GM10847 (cell line): ENCODE measurements around the gene CCR5AS.

Experiments
- POLR2A ChIP-seq: IDR thresholded peaks from 2 replicates; pipeline ENCODE4 v1.6.1; 2011; ENCODE audit not compliant: insufficient read length; ENCODE audit errors: extremely low read depth

Gene CCR5AS

DNA sequence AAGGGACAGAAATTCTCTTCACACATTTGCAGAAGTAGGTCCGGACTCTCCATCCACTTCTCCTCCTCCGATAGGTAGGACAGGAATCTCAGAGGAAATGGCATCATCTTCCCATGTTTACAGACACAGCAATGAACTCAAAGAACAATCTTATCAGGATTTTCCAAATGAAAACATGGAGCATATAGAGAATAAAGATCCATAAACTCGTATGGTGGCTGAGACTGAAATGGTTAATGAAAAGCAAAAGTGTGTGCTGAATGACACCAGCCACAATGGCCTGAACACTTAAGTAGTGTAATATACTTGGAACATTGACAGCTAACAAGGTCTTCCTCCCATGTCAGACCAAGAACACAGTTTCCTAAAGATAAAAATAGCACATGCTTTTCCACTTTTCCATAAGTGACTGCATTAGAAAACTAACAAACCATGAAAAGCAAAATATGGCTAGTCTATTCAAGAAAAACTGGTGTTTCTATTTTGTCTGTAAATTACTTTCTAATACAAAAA is 6.0 kb upstream of the CCR5AS start:
- TF ChIP-seq POLR2A: no peak

DNA sequence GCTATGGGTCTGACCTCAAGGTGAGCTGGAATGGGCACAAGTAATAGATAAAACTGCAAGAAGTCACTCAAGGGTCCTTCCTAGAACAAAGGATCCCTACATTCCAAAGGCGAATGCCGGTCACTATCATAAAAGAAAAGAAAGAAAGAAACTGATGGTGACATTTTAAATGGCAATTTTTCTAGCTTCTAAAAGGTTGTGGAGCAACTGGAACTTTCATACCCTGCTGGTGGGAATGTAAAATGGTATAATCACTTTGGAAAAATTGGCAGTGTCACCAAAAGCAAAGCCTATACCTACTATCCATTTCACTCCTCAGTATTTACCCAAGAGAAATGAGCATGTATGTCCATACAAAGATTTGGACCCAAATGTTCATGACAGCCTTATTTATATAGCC is 4.4 kb upstream of the CCR5AS start:
- no peak for TF ChIP-seq POLR2A

DNA sequence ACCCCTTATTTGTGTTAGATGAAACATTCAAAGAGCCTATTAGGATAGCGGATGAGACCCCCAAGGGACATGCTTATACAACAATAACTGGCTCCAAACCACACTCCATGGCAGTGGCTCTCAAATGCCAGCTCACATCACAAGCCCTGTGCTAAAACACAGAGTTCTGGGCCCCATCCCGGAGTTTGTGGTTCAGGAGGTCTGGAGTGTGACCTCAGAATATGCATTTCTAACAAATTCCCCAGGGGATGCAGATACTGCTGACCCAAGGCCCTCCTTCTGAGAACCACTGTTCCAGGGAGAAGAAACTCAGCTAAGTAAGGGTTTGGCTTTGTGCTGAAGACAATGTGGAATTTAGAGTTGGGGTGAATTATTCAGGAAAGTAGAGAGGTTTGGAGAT is 3.8 kb upstream of the CCR5AS start:
- TF ChIP-seq POLR2A: no peak

DNA sequence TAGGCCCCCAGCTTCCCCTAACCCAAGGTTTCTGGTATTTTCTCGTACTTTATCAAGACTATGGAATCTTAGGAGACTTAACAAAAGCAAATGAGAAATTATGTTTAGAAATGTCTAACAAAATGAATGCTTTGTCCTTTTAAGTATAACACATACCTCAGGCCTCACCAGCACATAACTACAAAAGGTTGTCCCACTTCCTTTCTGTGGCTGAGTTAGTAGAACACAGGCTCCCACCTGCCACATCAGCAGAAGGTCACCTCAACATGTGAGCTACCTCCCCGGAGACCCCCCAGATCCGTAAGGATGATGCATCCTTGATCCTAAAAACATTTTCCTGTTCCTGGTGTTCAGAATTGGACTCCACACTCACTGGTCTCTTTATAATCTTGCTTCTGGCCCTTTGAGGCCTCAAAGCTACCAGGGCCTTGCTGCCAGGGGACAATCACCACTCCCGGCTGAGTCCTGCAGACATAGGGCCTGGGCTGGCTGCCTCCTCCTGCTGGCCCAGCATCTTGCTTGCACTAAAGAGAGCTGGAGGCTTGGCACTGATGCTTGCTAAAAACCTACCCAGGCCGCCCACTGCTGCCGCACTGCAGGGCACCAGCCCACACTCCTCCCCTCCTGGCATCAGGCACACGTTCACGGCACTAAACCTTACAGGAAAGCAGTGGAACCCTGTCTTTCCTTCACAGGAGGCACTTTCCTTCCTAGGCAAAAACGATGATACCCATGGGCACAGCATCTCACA is 3.0 kb upstream of the CCR5AS start:
- TF ChIP-seq POLR2A: no peak

DNA sequence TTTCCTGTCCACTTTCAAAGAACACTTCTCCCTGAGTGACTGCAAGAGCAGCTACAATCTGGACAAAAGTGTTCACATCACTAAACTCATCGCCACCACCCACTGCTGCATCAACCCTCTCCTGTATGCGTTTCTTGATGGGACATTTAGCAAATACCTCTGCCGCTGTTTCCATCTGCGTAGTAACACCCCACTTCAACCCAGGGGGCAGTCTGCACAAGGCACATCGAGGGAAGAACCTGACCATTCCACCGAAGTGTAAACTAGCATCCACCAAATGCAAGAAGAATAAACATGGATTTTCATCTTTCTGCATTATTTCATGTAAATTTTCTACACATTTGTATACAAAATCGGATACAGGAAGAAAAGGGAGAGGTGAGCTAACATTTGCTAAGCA is 2.0 kb upstream of the CCR5AS start:
- TF ChIP-seq POLR2A: no peak

DNA sequence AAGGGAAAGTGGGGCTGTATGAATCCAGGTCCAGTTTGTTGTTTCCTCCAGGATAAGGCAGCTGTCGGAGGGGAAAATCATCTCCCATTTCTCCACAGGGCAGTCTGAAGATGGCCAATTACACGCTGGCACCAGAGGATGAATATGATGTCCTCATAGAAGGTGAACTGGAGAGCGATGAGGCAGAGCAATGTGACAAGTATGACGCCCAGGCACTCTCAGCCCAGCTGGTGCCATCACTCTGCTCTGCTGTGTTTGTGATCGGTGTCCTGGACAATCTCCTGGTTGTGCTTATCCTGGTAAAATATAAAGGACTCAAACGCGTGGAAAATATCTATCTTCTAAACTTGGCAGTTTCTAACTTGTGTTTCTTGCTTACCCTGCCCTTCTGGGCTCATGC is 1.1 kb upstream of the CCR5AS start:
- TF ChIP-seq POLR2A: no peak

DNA sequence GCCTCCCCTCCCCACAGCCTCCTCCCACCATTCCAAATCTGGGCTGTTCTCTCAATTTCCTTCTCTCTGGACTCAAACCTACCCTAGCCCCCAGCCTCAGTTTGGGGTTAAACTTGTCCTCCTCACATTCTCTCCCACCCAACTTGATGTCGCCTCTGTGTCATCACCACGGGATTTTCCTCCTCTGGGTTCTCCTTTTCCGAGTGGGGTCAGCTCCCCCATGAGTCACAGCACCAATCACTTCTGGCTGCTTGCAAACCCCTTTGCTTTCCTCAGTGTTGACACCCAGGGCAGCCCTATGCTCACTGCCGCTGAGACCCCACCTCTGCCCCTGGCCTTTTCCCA is 451 bp downstream of the CCR5AS start:
- TF ChIP-seq POLR2A: no peak

DNA sequence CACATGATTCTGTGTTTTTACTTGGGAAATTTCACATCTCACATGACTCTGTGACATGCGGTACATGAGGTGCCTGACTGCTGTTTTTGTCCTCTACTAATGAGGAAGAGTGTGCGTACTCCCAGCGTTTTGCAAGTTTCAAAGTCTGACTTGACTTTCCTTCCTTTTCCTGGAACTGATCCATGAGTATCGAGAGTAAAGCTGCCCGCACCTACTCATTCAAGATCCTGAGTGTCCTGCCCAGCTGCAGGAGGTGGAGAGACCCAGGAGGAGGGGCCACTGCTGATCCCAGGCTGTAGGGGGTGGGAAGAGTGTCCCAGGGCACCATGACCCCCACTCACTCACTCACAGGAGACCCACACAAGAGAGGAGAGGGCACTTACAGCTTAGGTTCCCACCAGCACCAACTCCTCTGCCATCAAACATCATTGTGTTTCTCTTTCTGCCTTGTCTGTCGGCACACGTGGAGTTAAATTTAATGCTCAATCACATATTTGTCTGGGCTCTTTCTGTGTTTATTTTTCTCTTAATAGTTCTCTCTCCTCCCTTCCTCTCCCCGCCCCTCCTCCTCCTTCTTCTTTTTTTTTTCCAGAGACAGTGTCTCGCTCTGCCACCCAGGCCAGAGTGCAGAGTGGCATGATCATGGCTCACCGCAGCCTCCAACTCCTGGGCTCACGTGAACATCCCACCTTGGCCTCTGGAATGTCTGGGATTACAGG is 1.4 kb downstream of the CCR5AS start:
- no peak for TF ChIP-seq POLR2A

DNA sequence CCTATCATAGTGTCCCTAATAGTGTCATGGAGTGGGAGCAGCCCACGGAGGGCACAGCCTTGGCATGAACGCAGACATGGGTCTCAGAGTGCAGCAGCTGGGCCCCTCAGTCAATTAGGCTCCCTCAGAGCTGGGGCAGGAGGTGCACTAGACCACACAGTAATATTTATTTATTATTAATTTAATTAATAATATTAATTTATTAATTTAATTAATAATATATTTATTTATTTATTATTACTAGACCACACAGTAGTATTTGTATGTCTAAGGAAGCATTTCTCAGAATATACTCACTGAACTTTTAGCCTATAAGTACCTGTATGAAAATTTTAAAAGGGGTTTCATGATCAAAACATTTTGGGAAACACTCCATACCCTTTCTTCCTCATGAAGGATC is 5.3 kb downstream of the CCR5AS start:
- no peak for TF ChIP-seq POLR2A

DNA sequence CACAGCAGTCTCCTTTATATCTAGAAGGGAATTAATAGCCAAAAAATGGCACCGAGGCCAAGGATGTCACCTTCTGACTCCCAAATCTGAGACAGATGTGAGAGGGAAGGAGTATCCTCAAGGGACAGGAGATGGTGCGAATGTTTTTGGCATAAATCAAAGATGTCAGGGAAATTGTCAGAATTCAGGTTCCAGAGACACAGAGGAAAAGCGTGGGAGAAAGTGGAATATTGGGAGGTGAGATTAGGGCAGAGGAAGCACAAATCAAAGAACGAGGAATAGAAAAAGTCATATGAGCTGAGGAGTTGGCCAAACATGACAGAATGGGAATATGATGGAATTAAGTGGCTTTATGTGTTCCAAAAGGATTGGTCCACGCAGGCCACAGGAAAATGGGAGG is 6.0 kb downstream of the CCR5AS start:
- TF ChIP-seq POLR2A: no peak

DNA sequence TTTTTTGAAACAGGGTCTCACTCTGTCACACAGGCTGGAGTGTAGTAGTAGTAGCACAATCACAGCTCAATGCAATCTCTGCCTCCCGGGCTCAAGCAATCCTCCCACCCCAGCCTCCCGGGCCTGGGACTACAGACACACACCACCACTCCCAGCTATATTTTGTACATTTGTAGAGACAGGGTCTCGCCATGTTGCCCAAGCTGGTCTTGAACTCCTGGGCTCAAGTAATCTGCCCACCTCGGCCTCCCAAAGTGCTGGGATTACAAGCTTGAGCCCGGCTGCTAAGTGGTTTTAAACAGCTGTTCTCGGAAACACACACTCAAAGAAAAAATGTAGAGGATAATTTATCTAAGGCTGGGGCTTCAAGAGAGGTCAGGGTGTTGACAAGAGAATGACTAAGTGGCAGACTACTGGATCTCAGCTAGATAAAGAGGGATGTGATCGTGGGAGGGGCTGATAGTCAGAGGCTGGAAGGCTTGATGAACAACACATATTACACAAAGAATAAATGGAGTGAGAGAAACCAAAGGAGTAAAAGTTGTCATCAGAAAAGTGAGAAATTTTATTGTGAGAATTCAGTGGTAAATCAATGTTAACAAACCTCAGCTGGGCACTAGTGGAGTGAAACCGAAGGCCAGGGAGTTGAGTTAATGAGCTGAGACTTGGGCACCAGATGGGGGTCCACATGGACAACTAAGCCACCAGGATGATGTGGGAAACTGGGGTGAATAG is 6.7 kb downstream of the CCR5AS start:
- no peak for TF ChIP-seq POLR2A

DNA sequence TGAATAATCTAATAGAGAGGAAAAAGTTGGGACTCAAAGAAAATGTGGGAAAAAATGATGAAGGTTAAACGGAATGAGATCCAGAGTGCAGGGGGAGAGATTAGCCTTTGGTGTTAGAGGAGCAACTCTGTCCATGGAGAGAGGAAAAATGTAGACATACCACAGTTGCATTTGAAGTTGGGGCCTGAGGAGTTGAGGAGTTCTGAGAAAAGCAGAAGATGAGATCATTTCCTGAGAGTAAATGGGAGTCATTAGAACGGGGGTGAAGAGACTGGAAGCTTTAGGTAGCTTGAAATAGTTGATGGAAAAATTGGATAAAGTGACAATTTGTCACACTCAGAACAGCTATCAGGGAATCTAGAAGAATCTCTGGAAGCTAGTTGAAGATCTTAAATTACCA is 7.3 kb downstream of the CCR5AS start:
- TF ChIP-seq POLR2A: no peak

DNA sequence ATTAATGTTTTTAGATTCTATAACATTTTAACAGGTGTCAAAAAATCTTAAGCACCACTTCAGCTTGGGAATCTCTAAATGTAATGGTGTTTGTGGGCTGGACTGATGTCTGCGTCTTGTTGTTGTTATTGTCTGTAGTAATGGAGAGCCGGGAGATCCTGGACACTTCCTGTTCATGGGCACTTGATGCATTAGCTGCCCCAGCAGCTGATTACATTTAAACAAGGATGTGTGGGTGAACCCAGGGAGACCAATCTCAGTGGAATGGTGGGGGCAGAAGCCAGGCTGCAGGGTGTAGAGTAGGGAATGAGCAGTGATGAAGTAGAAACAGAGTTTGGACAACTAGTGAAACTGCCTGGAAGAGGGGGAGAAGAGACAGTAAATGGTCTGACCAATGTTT is 7.8 kb downstream of the CCR5AS start:
- TF ChIP-seq POLR2A: no peak

DNA sequence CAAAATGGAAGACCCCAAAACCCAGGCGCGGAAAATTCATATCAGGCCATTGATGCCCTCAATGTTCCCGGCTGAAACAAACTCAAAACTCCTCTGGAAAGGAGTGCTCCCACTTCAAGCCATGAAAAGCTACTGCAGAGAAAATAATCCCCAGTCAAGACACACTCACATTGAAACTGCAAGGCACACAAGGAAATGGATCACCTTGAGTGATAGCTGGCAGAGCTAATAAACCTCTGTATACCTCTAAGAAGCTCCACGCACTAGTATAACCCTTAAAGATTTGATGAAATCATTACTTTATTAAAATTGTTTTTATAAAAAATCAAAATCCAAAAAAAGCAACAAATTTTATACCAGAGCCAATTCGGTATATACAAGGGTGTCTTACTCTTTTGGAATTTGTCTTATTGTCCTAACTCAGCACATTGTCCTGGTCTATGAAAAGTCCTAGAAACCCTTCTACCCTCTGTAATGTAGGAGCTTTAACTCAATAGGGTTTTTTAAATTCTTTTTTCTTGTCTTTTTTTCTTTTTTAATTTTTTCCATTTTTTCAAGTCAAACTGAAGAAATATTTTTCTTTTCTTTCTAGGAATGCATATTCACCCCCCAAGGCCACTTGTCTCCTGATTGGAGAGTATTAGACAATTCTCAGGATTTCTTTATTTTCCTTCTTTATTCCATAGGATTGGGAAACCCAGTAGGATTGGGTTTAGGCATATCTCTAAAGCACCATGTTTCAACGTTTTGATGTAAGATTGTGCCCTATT is 8.5 kb downstream of the CCR5AS start:
- TF ChIP-seq POLR2A: no peak

DNA sequence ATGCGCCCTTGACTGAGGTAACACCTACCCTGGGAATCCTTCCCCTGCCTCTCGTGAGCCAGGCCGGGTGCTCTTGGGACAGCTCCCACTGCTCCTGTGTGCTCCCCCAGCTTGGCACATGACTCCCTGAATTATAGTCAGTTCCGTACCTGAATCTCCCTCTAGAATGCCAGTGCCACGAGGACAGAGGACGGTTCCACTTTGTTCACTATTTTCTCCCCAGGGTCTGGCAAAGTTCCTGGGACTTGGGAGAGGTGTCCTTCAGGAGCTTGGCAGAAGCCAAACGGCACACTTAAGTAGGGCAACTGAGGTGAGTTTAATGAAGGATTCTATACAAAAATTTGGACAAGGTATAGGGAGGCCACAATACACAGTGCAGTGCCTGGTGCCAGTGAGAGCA is 9.8 kb downstream of the CCR5AS start:
- no peak for TF ChIP-seq POLR2A
